MM.1S (cell line): ENCODE data around the gene ATAD3B.
"Not testable (repeated sequence)": the region's sequence is repeated elsewhere in the genome, so short reads cannot be mapped to it uniquely, and the experiment has no call there.

Experiments used
- DNase-seq: peaks from one replicate; pipeline ENCODE4 v3.0.0-alpha.2; 2015
- H2AFZ ChIP-seq: fragments of 300-600 bp; sonication (generic); 2 replicates; pipeline ENCODE4 v1.6.0; 2016; ENCODE audit warnings: antibody characterized with exemption, low read length
- H3F3A ChIP-seq: fragments of 300-600 bp; sonication (generic); 2 replicates; pipeline ENCODE4 v1.6.1; 2016; ENCODE audit warnings: mild to moderate bottlenecking, antibody characterized with exemption, low read length, moderate library complexity, mixed read lengths; ENCODE audit not compliant: insufficient read depth
- H3K27ac ChIP-seq: fragments of 300-600 bp; sonication (generic); 2 replicates; pipeline ENCODE4 v1.5.1; 2016; ENCODE audit warnings: mild to moderate bottlenecking, low read length
- H3K27me3 ChIP-seq: fragments of 300-600 bp; sonication (generic); replicated peaks from 2 replicates; pipeline ENCODE4 v1.6.0; 2016; ENCODE audit warnings: low read length; ENCODE audit not compliant: insufficient read depth
- H3K36me3 ChIP-seq: fragments of 300-600 bp; sonication (generic); replicated peaks from 2 replicates; pipeline ENCODE4 v1.6.1; 2016; ENCODE audit warnings: mild to moderate bottlenecking, low read length, mixed read lengths; ENCODE audit not compliant: insufficient read depth
- H3K4me1 ChIP-seq: fragments of 300-600 bp; sonication (generic); 2 replicates; pipeline ENCODE4 v1.6.1; 2016; ENCODE audit warnings: low read length, mixed read lengths
- H3K4me2 ChIP-seq: fragments of 300-600 bp; sonication (generic); 2 replicates; pipeline ENCODE4 v1.6.0; 2016; ENCODE audit warnings: low read depth, low read length
- H3K4me3 ChIP-seq: fragments of 300-600 bp; sonication (generic); 2 replicates; pipeline ENCODE4 v1.5.1; 2016; ENCODE audit warnings: low read length, mixed read lengths
- H3K79me2 ChIP-seq: fragments of 300-600 bp; sonication (generic); 2 replicates; pipeline ENCODE4 v1.6.1; 2016; ENCODE audit warnings: mixed run types, low read length, mixed read lengths
- H3K9ac ChIP-seq: fragments of 300-600 bp; sonication (generic); 2 replicates; pipeline ENCODE4 v1.6.1; 2016; ENCODE audit warnings: low read length, mixed read lengths
- H3K9me2 ChIP-seq: fragments of 300-600 bp; sonication (generic); replicated peaks from 2 replicates; pipeline ENCODE4 v1.6.1; 2016; ENCODE audit warnings: mild to moderate bottlenecking, low read length, mixed read lengths; ENCODE audit not compliant: insufficient read depth
- H3K9me3 ChIP-seq: fragments of 300-600 bp; sonication (generic); replicated peaks from 2 replicates; pipeline ENCODE4 v1.6.1; 2016; ENCODE audit warnings: mild to moderate bottlenecking, low read length, mixed read lengths; ENCODE audit not compliant: insufficient read depth
- H4K20me1 ChIP-seq: fragments of 300-600 bp; sonication (generic); 2 replicates; pipeline ENCODE4 v1.6.1; 2016; ENCODE audit warnings: mild to moderate bottlenecking, low read length, moderate library complexity, mixed read lengths; ENCODE audit not compliant: insufficient read depth
- CTCF ChIP-seq: fragments of 300-600 bp; sonication (generic); IDR thresholded peaks from 2 replicates; pipeline ENCODE4 v1.5.1; 2016; ENCODE audit warnings: antibody characterized with exemption, low read length, mixed read lengths
- EZH2 ChIP-seq: fragments of 300-600 bp; sonication (generic); optimal IDR thresholded peaks from 2 replicates; pipeline ENCODE3; 2017; ENCODE audit warnings: low read depth, mild to moderate bottlenecking, antibody characterized with exemption, low read length, mixed read lengths
- EZH2phosphoT487 ChIP-seq: fragments of 300-600 bp; sonication (generic); IDR thresholded peaks from 2 replicates; pipeline ENCODE4 v1.6.1; 2018; ENCODE audit warnings: antibody characterized with exemption, low read length

ATAD3B gene

GRCh38 chr1:1483714-1484113 is 12.1 kb downstream of the ATAD3B start:
- H4K20me1 ChIP-seq: no peaks in the 10 kb centered on the region
- H3K4me1 ChIP-seq: no peaks in the 10 kb centered on the region
- TF ChIP-seq EZH2phosphoT487: no peak
- TF ChIP-seq CTCF: no peak
- no peak for TF ChIP-seq EZH2
- no peaks in the 10 kb centered on the region for H3K9me2 ChIP-seq
- no peaks in the 10 kb centered on the region for H3K27me3 ChIP-seq
- H3K36me3 ChIP-seq: no peaks in the 10 kb centered on the region
- no peak overlapping the region for H3K27ac ChIP-seq
- H3K4me2 ChIP-seq: no peak overlapping the region
- H3K4me3 ChIP-seq: no peak overlapping the region
- no peak for DNase-seq
- no peaks in the 10 kb centered on the region for H3K9me3 ChIP-seq
- H3K9ac ChIP-seq: no peak overlapping the region
- no peaks in the 10 kb centered on the region for H3F3A ChIP-seq
- H2AFZ ChIP-seq: no peak overlapping the region
- H3K79me2 ChIP-seq: peaks cover 7% of the 10 kb centered on the region; the same call in 1 of the 2 replicates

GRCh38 chr1:1484976-1485750 is 13.6 kb downstream of the ATAD3B start:
- not testable (repeated sequence) for H3K79me2 ChIP-seq, H3F3A ChIP-seq, H4K20me1 ChIP-seq, H3K4me2 ChIP-seq, H3K27me3 ChIP-seq, H3K27ac ChIP-seq, H3K9ac ChIP-seq, H3K4me1 ChIP-seq, H3K9me2 ChIP-seq, H2AFZ ChIP-seq, H3K4me3 ChIP-seq, H3K9me3 ChIP-seq, DNase-seq, H3K36me3 ChIP-seq

DNA sequence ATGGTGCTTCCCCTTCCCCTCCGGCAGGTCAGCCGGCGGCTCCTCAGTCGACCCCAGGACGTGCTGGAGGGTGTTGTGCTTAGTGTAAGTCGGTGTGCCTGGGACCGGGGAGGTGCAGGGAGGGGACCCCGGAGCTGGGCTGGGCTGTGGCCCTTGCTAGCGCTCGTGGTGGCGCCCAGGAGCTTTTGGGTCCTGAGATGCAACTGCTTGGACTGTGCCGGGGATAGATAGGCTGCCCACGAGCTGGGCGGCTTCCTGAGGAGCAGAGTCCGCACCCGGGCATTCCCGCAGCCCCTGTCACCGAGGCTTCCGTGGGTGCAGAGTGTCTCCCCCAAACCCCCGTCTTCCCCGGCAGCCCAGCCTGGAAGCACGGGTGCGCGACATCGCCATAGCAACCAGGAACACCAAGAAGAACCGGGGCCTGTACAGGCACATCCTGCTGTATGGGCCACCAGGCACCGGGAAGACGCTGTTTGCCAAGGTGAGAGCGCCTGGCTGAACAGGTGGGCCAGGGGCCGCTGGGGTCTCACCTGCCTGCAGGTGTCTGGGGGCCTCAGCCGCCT is 14.3 kb downstream of the ATAD3B start:
- H3K27me3 ChIP-seq, H2AFZ ChIP-seq, H3K4me3 ChIP-seq, H3K36me3 ChIP-seq, H3K9me3 ChIP-seq, H3K79me2 ChIP-seq, H3K9ac ChIP-seq, H3K9me2 ChIP-seq, H3K4me2 ChIP-seq, DNase-seq, H3F3A ChIP-seq, H4K20me1 ChIP-seq, H3K4me1 ChIP-seq, H3K27ac ChIP-seq: not testable (repeated sequence)

DNA sequence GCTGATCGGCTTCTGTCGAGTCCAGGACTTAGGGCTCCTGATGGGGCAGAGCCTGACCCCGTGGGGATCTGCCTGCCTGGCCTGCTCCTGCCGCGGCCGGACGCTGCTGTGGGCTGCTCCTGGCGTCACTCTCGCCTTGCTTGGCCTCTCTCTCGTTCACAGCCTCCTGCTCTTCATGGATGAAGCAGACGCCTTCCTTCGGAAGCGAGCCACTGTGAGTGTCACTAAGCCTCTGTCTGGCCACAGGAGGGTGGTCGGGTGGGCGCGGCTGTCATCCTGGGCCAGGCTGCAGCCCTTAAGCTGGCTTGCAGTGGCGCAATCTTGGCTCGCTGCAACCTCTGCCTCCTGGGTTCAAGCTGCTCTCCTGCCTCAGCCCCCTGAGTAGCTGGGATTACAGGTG is 16.1 kb downstream of the ATAD3B start:
- DNase-seq: no peak
- no peaks in the 10 kb centered on the region for H3K27me3 ChIP-seq
- H3K9me3 ChIP-seq: no peaks in the 10 kb centered on the region
- H2AFZ ChIP-seq: no peak overlapping the region
- H4K20me1 ChIP-seq: no peaks in the 10 kb centered on the region
- H3K4me3 ChIP-seq: no peak overlapping the region
- no peaks in the 10 kb centered on the region for H3K4me1 ChIP-seq
- H3K79me2 ChIP-seq: no peaks in the 10 kb centered on the region
- H3K27ac ChIP-seq: no peak overlapping the region
- H3K9ac ChIP-seq: no peak overlapping the region
- H3K36me3 ChIP-seq: peaks cover 13% of the 10 kb centered on the region; the same call in 1 of the 2 replicates
- TF ChIP-seq CTCF (no peak), EZH2phosphoT487 (no peak), EZH2 (no peak)
- no peaks in the 10 kb centered on the region for H3F3A ChIP-seq
- H3K9me2 ChIP-seq: no peaks in the 10 kb centered on the region
- no peak overlapping the region for H3K4me2 ChIP-seq
